Activated CD4-positive, alpha-beta T cell treated with anti-CD3 and anti-CD28 coated beads, Interleukin-2, amount 50 U/mL, for 16 hours (primary cell): ENCODE results near the gene ANKRD30B.
"Not testable (repeated sequence)": the region's sequence is repeated elsewhere in the genome, so short reads cannot be mapped to it uniquely, and the experiment has no call there.

ENCODE experiments used
- DNase-seq: peaks from one replicate; pipeline ENCODE4 v3.0.0-alpha.2; 2020

Gene ANKRD30B

DNA sequence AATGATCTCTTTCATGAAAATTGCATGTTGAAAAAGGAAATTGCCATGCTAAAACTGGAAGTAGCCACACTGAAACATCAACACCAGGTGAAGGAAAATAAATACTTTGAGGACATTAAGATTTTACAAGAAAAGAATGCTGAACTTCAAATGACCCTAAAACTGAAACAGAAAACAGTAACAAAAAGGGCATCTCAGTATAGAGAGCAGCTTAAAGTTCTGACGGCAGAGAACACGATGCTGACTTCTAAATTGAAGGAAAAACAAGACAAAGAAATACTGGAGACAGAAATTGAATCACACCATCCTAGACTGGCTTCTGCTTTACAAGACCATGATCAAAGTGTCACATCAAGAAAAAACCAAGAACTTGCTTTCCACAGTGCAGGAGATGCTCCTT is 103.6 kb downstream of the ANKRD30B start:
- DNase-seq, result not testable (repeated sequence)

DNA sequence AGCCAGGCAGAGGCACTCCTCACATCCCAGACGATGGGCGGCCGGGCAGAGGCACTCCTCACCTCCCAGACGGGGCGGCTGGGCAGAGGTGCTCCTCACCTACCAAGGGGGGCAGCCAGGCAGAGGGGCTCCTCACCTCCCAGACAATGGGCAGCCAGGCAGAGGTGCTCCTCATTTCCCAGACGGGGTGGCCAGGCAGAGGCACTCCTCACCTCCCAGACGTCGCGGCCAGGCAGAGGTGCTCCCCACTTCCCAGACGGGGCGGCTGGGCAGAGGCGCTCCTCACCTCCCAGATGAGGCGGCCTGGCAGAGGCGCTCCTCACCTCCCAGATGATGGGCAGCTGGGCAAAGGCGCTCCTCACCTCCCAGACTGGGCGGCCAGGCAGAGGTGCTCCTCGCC is 107.7 kb downstream of the ANKRD30B start:
- not testable (repeated sequence) for DNase-seq

DNA sequence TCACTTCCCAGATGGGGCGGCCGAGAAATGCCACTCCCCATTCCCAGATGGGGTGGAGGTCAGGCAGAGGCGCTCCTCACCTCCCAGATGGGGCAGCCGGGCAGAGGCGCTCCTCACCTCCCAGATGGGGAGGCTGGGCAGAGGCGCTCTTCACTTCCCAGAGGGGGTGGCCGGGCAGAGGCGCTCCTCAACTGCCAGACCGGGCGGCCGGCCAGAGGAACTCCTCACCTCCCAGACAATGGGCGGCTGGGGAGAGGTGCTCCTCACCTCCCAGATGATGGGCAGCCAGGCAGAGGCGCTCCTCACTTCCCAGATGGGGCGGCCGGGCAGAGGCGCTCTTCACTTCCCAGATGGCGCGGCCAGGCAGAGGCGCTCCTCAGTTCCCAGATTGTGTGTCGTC is 108.3 kb downstream of the ANKRD30B start:
- DNase-seq, result not testable (repeated sequence)

- DNase-seq, result not testable (repeated sequence)
These were observed 110.5 kb downstream of the ANKRD30B start for GRCh38 chr18:14858514-14858913.

DNA sequence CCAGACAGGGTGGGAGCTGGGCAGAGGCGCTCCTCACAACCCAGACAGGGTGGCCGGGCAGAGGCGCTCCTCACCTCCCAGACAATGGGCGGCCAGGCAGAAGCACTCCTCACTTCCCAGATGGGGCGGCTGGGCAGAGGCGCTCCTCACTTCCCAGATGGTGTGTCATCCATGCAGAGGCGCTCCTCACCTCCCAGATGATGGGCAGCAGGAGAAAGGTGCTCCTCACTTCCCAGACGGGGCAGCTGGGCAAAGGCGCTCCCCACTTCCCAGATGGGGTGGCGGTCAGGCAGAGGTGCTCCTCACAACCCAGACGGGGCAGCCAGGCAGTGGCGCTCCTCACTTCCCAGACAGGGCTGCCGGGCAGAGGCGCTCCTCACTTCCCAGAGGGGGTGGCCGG is 112.0 kb downstream of the ANKRD30B start:
- not testable (repeated sequence) for DNase-seq

DNA sequence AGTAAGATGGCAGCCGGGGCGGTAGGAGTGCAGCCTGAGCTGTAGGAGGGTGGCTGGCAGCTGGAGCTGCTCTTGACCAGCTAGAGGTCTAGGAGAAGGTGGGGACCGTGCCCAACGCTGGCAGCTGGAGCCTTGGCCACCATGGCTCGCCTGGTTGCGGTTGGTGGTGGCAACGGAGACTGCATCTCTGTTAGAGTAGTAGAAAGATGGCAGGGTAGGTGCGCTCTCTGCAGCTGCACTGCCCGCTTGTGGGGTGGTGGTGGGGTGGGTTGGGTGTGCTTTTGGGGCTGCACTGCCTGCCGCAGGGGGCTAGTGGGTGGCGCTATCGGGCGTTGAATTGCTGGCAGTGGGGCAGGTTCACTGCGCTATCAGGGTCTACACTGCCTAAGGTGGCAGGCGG is 118.5 kb downstream of the ANKRD30B start:
- DNase-seq, result not testable (repeated sequence)

- not testable (repeated sequence) for DNase-seq
These were observed 120.0 kb downstream of the ANKRD30B start for GRCh38 chr18:14867988-14868387.

GRCh38 chr18:14868825-14869224 is 120.9 kb downstream of the ANKRD30B start:
- not testable (repeated sequence) for DNase-seq

DNA sequence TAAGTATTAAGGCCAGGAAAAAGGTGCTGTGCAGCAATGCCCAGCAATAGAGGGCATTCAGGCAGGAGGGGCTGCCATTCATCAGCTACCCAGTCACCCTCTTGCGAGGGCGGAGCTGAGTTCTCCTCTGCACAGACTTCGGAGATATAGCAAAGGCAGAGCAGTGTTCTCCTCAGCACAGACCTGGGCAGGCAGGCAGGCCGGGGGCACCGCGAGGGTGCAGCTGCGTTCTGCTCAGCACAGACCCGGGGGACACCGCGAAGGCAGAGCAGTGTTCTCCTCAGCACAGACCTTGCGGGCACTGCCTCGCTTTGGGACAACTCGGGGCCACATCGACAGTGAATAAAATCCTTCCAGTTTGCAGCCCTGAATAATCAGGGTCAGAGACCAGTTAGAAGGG is 130.9 kb downstream of the ANKRD30B start:
- DNase-seq, result not testable (repeated sequence)

GRCh38 chr18:14900435-14900834 is 152.5 kb downstream of the ANKRD30B start:
- no peak for DNase-seq
